GM12891 (cell line): ENCODE results near the gene MSI2.

Source experiments
- POLR2A ChIP-seq: IDR thresholded peaks from 2 replicates; pipeline ENCODE4 v1.6.1; 2011; ENCODE audit warnings: low read depth, low read length, control low read depth
- POU2F2 ChIP-seq: IDR thresholded peaks from 2 replicates; pipeline ENCODE4 v1.6.1; 2011; ENCODE audit warnings: low read depth, mild to moderate bottlenecking, control low read depth, low read length, moderate library complexity

GRCh38 chr17:57566721-57567120 is 310.4 kb downstream of the MSI2 start:
- TF ChIP-seq POLR2A = no peak
- TF ChIP-seq POU2F2 = no peak
